ENCODE data around the gene HOMER2.

Gene HOMER2

GRCh38 chr15:82909080-82909815, 43.3 kb downstream of the HOMER2 start:
- TF ChIP-seq, protein P1, sequence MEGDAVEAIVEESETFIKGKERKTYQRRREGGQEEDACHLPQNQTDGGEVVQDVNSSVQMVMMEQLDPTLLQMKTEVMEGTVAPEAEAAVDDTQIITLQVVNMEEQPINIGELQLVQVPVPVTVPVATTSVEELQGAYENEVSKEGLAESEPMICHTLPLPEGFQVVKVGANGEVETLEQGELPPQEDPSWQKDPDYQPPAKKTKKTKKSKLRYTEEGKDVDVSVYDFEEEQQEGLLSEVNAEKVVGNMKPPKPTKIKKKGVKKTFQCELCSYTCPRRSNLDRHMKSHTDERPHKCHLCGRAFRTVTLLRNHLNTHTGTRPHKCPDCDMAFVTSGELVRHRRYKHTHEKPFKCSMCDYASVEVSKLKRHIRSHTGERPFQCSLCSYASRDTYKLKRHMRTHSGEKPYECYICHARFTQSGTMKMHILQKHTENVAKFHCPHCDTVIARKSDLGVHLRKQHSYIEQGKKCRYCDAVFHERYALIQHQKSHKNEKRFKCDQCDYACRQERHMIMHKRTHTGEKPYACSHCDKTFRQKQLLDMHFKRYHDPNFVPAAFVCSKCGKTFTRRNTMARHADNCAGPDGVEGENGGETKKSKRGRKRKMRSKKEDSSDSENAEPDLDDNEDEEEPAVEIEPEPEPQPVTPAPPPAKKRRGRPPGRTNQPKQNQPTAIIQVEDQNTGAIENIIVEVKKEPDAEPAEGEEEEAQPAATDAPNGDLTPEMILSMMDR (IDR thresholded peaks at IDR 0.05; ENCODE audit: low read depth, low read length, missing control alignments) = no peak
- DNase-seq (ENCODE audit: extremely low read depth, low read depth) = no peak
- no peak overlapping the region for H3K4me3 ChIP-seq (replicated peaks; ENCODE audit: low read depth, low read length)

DNA sequence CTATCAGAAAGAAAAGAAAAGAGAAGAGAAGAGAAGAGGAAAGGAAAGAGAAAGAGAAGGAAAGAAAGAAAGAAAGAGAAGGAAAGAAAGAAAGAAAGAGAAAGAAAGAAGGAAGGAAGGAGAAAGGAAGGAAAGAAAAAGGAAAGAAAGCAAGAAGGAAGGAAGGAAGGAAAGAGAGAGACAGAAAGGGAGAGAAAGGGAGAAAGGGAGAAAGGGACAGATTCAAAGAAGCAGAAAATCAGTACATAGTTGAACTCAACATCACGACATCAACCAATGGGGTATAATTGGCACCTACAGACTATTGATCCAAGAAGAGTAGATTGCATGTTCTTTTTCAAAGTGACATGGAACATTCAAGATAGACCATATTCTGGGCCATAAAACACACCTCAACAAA, 45.2 kb downstream of the HOMER2 start:
- TF ChIP-seq, protein P1 (IDR thresholded peaks at IDR 0.05; ENCODE audit: low read depth, low read length, missing control alignments) = no peak
- no peak overlapping the region for H3K4me3 ChIP-seq (replicated peaks; ENCODE audit: low read depth, low read length)
- no peak for DNase-seq (ENCODE audit: extremely low read depth, low read depth)

- DNase-seq (ENCODE audit: extremely low read depth, low read depth) = no peak
- H3K4me3 ChIP-seq (replicated peaks; ENCODE audit: low read depth, low read length) = no peak overlapping the region
- TF ChIP-seq, protein P1 (IDR thresholded peaks at IDR 0.05; ENCODE audit: low read depth, low read length, missing control alignments) = no peak
These were observed 47.9 kb downstream of the HOMER2 start for GRCh38 chr15:82904574-82904973.

DNA sequence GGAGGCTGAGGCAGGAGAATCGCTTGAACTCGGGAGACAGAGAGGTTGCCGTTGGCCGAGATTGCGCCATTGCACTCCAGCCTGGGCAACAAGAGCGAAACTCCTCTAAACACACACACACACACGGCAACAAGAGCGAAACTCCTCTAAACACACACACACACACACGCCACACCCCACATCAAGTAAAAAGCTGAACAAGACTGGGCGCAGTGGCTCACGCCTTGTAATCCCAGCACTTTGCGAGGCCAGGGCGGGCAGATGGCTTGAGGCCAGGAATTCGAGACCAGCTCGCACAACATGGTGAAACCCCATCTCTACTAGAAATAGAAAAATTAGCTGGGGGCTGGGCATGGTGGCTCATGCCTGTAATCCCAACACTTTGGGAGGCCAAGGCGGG, 49.0 kb downstream of the HOMER2 start:
- H3K4me3 ChIP-seq (replicated peaks; ENCODE audit: low read depth, low read length) = no peak overlapping the region
- DNase-seq (ENCODE audit: extremely low read depth, low read depth) = no peak
- TF ChIP-seq, protein P1 (IDR thresholded peaks at IDR 0.05; ENCODE audit: low read depth, low read length, missing control alignments) = no peak

- DNase-seq (ENCODE audit: extremely low read depth, low read depth) = no peak
- H3K4me3 ChIP-seq (replicated peaks; ENCODE audit: low read depth, low read length) = no peak overlapping the region
These were observed 51.3 kb downstream of the HOMER2 start for GRCh38 chr15:82901114-82901805.

DNA sequence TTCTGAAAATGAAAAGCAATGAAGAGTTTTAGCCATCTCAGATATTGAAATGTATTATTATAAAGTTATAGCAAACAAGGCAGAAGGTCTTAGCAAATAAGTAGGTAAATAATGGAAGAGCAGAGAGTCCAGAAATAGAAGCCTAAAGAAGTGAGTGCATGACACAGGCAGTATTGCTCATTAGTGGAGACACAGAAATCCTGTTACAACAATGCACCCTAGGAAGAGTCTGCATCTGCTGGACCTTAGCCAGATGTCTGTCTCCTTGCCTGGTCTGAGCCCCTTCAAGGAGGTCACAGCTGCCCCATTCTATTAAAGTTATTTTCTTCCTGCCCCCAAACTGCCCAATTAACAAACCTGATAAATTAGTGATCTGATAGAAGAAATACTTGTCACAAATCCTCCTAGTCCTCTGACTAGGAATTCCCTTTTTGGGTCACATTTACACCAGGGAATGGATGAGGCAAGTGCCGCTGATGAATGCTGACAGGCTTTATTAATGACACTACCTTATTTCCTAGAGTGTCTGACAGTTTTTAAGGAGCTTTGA, 51.9 kb downstream of the HOMER2 start:
- H3K4me3 ChIP-seq (replicated peaks; ENCODE audit: low read depth, low read length) = no peak overlapping the region
- no peak for DNase-seq (ENCODE audit: extremely low read depth, low read depth)
- TF ChIP-seq, protein P1 (IDR thresholded peaks at IDR 0.05; ENCODE audit: low read depth, low read length, missing control alignments) = no peak

More at GRCh38 chr15:82901114-82901805, 51.3 kb downstream of the HOMER2 start:
- TF ChIP-seq, protein P1 (IDR thresholded peaks at IDR 0.05; ENCODE audit: low read depth, low read length, missing control alignments) = no peak

Data from HFF-Myc (cell line).